GM13976 (cell line): Measurements from ENCODE around the gene MAPKAPK2.

Experiments used
- DNase-seq: peaks from one replicate; pipeline ENCODE4 v3.0.0; 2012; ENCODE audit warnings: low spot score
- in situ Hi-C: fragments of 300-500 bp; cut with MboI; formaldehyde crosslinking; loops from one replicate; pipeline ENCODE4 v1.12.0; 2022; ENCODE audit warnings: low sequenced_read_pairs, mixed read lengths, inconsistent platforms; ENCODE audit not compliant: unreplicated experiment
- TF ChIP-seq, protein P1 (sequence below): IDR thresholded peaks from 2 replicates; pipeline ENCODE4 v1.5.1; 2012; ENCODE audit warnings: borderline replicate concordance, mild to moderate bottlenecking; ENCODE audit not compliant: insufficient read depth; ENCODE audit errors: extremely low read depth, missing control alignments, control extremely low read depth

MAPKAPK2 gene

DNA sequence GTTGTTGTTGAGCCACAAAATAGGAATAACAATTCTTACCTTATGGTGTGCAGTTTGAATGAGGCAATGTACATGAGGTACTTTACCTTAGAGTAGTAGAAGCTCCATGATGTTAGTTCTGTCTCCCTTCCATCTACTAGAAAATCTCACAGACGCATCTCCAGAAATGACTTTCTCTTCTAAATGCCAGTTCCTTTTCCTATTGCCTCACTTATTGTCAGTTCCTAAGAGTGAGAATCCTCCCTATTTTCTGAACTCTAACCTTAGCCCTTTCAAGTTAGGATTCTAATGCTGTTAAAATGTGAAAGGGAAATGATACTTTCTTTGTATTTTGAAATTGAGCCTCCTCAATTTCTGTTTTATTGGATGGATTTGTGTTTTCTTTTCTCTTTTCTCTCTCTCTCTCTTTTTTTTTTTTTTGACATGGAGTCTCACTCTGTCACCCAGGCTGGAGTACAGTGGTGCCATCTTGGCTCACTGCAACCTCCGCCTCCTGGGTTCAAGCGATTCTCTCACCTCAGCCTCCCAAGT, 18.6 kb upstream of the MAPKAPK2 start:
- TF ChIP-seq, protein P1, sequence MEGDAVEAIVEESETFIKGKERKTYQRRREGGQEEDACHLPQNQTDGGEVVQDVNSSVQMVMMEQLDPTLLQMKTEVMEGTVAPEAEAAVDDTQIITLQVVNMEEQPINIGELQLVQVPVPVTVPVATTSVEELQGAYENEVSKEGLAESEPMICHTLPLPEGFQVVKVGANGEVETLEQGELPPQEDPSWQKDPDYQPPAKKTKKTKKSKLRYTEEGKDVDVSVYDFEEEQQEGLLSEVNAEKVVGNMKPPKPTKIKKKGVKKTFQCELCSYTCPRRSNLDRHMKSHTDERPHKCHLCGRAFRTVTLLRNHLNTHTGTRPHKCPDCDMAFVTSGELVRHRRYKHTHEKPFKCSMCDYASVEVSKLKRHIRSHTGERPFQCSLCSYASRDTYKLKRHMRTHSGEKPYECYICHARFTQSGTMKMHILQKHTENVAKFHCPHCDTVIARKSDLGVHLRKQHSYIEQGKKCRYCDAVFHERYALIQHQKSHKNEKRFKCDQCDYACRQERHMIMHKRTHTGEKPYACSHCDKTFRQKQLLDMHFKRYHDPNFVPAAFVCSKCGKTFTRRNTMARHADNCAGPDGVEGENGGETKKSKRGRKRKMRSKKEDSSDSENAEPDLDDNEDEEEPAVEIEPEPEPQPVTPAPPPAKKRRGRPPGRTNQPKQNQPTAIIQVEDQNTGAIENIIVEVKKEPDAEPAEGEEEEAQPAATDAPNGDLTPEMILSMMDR: no peak
- DNase-seq: no peak
- in situ Hi-C loops: no loop called here

DNA sequence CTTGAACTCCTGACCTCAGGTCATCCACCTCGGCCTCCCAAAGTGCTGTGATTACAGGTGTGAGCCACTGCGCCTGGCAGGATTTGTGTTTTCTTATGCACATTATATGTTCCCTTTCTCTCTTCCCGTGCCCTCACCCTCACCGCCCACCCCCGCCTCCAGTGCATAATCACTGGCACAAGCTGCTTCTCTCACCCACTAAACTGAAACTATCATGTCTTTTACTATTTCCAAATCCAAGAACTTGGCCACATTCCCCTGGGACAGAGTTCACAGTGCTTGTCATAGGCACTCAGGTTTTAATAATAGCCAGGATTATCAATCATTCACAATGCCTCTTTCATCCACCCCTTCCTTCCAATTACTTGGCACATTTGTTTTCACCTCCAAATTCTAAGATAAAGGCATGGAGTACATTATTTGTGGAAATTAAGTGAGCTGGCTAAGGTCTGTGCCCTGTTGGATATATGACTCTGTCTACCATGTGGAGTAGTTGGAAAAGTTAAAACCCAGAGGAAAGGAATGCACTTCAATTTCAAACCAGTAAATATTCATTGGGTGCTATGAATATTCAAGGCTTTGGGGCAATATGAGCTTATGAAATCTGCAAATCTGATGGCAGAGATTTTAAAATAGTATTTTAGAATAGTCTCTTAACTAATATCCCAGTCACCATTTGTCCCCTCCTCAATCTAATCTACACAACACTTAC, 17.6 kb upstream of the MAPKAPK2 start:
- in situ Hi-C loops: no loop called here
- TF ChIP-seq, protein P1: no peak
- no peak for DNase-seq

DNA sequence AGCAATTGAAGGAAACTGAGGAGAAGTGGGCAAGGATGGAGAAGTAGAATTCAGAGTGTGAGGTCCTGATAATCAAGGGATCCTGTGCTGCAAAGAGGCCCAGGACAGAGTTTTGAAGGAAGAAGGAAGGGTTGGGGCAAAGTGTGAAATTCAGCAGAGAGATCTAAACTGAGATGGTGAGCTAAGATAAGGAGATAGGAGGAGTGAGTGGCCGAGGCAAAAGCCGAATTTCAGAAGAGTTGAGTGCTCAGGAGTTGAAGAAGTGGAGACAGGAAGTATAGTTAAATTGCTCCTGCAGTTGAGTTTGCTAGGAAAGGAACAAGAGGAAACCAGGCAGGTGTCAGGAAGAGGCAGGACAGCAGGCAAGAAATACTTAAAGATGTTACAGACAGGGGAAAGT, 16.4 kb upstream of the MAPKAPK2 start:
- in situ Hi-C loops: no loop called here
- no peak for DNase-seq
- TF ChIP-seq, protein P1: no peak

DNA sequence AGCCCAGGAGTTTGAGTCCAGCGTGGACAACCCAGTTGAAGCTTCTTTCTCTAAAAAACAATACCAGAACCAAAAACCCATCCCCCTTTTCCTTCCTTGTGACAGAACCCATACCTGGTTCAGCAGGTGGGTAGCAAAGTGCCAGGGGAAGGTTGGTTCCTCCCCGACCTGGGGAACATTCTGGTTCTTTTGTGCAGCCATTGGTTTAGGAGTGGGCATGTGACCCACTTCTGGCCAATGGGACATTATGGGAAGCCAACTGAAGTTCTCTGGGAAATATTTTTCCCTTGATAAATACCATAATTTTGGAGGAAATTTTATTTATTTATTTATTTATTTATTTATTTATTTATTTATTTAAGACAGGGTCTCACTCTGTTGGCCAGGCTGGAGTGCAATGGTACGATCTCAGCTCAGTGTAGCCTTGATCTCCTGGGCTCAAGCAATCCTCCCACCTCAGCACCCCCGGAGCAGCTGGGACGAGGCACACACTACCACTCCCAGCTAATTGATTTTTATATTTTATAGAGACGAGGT, 15.8 kb upstream of the MAPKAPK2 start:
- TF ChIP-seq, protein P1: no peak

DNA sequence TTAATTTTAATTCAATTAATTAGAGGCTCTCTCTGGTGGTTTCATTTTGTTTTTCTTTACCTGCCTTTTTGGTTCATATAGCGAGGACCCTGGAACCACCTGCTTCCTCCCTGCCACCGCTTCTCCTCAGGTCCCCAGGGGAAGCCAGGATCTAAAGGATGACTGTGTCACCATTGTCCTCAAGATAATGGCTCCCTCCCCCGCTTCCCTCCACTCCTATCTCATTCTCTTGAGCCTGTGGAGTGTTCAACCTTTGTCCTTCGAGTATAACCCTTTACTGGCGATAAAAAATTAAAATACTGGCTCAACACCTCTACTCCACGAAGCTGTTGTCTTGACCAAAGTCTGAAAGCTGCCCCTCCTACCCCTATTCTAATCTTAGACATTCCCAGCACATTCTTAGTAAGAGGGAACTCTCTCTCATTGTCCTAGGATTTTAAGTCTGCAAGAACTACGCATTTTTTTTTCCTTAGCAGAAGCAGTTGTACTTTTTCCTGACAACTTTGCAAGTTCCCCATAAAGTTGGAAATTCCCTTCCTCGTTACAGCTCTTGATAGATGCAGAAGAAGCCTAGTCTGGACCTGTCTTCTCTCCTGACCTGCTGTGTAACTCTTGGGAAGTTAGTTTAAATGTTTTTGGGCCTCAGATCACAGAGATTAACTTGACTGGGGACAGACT, 12.6 kb upstream of the MAPKAPK2 start:
- TF ChIP-seq, protein P1: no peak
- in situ Hi-C loops: no loop called here
- DNase-seq: no peak

More for the DNA sequence above, 15.8 kb upstream of the MAPKAPK2 start:
- no peak for DNase-seq
- in situ Hi-C loops: no loop called here

DNA sequence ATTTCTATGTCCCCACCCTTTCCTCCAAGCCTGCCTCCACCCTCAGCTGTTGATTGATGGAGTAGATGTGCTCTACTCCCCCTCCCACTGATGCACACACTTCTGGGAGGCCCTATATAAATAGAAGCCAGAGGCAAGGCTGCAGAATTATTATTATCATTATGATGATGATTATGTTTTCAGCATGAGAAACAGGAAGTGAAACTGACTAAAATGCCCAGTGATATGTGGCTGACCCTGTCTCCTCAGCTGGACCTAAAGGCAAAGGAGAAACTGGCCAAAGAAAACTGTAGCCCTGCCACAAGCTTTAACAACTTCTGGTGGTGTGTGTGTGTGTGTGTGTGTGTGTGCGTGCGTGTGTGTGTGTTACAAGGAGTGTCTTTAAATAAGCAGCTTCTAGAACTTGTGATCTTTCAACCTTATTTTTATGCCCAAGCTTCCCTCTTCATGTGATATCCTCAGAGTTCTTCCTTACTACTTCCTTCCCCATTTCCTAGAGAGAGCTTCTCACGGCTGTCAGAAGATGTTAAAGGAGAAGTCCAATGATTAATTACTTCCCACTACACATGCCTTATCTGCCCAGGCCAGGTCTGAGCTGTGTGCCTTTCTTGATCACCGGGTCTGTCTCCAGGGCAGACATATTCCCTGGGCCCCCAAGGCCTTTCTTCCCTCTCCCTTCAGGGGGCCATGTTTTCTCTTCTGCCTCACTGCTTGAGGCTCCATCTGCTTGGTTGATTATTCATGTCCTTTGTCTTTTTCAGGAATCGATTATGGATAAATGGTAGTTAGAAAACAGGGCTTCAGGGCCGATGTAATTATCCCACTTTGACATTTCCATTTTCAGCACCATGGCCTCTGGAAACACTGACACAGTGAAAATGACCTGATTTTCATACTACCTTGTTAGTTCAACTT, 11.6 kb upstream of the MAPKAPK2 start:
- TF ChIP-seq, protein P1: no peak
- in situ Hi-C loops: no loop called here
- DNase-seq: peak; percentile 62
